Tibial nerve (tissue), 4 donors: ENCODE data around the gene LMBR1L. TPM values are rescaled to one million over a fixed set of nuclear protein-coding genes. Genes with fewer than 3 reads are reported as not detected.

Experiments used
- DNase-seq, 2 donors: peaks; one replicate each; pipeline ENCODE4 v3.0.0-alpha.2; 2019; ENCODE audit warnings: low spot score in 2 of 2
- H3K27ac ChIP-seq, 4 donors: fragments of 200-600 bp; sonication (generic) in 3 of 4; one replicate each; pipeline ENCODE4 v1.5.1; 2017 to 2019; ENCODE audit warnings: mild to moderate bottlenecking in 1 of 4
- H3K27me3 ChIP-seq, 2 donors: fragments of 200-600 bp; sonication (generic) in 1 of 2; one replicate each; pipeline versions ENCODE4 v1.5.1 to v1.6.0; 2017 to 2019
- H3K36me3 ChIP-seq, 3 donors: fragments of 200-600 bp; sonication (generic); one replicate each; pipeline ENCODE4 v1.5.1; 2018 to 2019
- H3K4me1 ChIP-seq, 4 donors: fragments of 200-600 bp; sonication (generic) in 3 of 4; one replicate each; pipeline ENCODE4 v1.5.1; 2017 to 2019
- H3K4me3 ChIP-seq, 4 donors: fragments of 200-600 bp; sonication (generic) in 3 of 4; one replicate each; pipeline ENCODE4 v1.5.1; 2017 to 2019; ENCODE audit warnings: mild to moderate bottlenecking in 1 of 4, moderate library complexity in 1 of 4
- H3K9me3 ChIP-seq, 4 donors: fragments of 200-600 bp; sonication (generic) in 3 of 4; one replicate each; pipeline ENCODE4 v1.5.1; 2017 to 2019
- CTCF ChIP-seq, 5 experiments: fragments of 200-600 bp in 3 of 5; fragments of 450-650 bp in 2 of 5; sonication (generic) in 3 of 5; IDR thresholded peaks; one replicate each; pipeline ENCODE4 v1.5.1; 2016 to 2019; ENCODE audit warnings: antibody characterized with exemption in 5 of 5, mild to moderate bottlenecking in 3 of 5, moderate library complexity in 2 of 5
- EP300 ChIP-seq, 2 donors: sonication (generic); formaldehyde crosslinking; IDR thresholded peaks; one replicate each; pipeline ENCODE4 v1.6.1; 2017; ENCODE audit warnings: antibody characterized with exemption in 2 of 2, mild to moderate bottlenecking in 1 of 2
- POLR2A ChIP-seq, 2 donors: fragments of 450-650 bp; IDR thresholded peaks; one replicate each; pipeline ENCODE4 v1.6.1; 2017; ENCODE audit warnings: antibody characterized with exemption in 2 of 2, mild to moderate bottlenecking in 2 of 2, moderate library complexity in 2 of 2
- WGBS, 2 donors: methylation state at CpG; one replicate each; pipeline ENCODE4 v1.1.5; 2018; 5-methylcytosine and 5-hydroxymethylcytosine counted together
- total RNA-seq, 4 donors: library from RNA; depleted of rRNA; stranded (reverse); fragments of >200 nt; gene quantifications; one replicate each; pipeline ENCODE4 v1.1.0, GENCODE V29; 2016

Gene LMBR1L
- total RNA-seq, 4 donors from 2014 or later: 50.3 to 97.5 (median 73.0) TPM

GRCh38 chr12:49100380-49100779 lies 10.3 kb downstream of the LMBR1L start:
- 86 to 95% methylated on average over 6 of the region's 6 CpGs for WGBS, 2 donors
- TF ChIP-seq EP300 (IDR thresholded peaks at IDR 0.05) (no peak), CTCF (IDR thresholded peaks at IDR 0.05) (no peak), POLR2A (IDR thresholded peaks at IDR 0.05) (no peak)

DNA sequence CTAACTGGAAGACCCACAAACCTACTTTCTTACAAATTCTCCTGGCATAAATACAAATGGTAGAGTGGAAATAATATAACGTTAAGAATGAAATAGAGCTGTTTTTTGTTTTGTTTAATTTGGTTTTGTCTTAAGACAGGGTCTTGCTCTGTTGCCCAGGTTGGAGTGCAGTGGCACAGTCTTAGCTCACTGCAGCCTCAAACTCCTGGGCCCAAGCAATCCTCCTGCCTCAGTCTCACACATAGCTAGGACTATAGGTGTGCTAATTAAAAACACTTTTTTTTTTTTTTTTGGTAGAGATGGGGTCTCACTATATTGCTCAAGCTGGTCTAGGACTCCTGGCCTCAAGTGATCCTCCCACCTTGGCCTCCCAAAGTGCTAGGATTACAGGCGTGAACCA lies 11.9 kb downstream of the LMBR1L start:
- H3K36me3 ChIP-seq: peaks cover 5 to 79% (median 8%) of the 10 kb centered on the region in 3 donors
- 82 to 85% methylated on average over 2 of the region's 2 CpGs for WGBS, 2 donors
- peak overlapping the region in 1 of 4 donors; percentile 74 for H3K27ac ChIP-seq

More at GRCh38 chr12:49100380-49100779, 10.3 kb downstream of the LMBR1L start:
- no peak overlapping the region for H3K4me3 ChIP-seq
- peaks cover 5 to 95% (median 8%) of the 10 kb centered on the region in 3 donors for H3K36me3 ChIP-seq
- no peak for DNase-seq
- H3K4me1 ChIP-seq: peaks cover 0 to 26% (median 4%) of the 10 kb centered on the region in 4 donors
- H3K27me3 ChIP-seq: no peaks in the 10 kb centered on the region
- H3K9me3 ChIP-seq: no peaks in the 10 kb centered on the region
- peak overlapping the region in 2 of 4 donors; percentile 1 to 52 for H3K27ac ChIP-seq

DNA sequence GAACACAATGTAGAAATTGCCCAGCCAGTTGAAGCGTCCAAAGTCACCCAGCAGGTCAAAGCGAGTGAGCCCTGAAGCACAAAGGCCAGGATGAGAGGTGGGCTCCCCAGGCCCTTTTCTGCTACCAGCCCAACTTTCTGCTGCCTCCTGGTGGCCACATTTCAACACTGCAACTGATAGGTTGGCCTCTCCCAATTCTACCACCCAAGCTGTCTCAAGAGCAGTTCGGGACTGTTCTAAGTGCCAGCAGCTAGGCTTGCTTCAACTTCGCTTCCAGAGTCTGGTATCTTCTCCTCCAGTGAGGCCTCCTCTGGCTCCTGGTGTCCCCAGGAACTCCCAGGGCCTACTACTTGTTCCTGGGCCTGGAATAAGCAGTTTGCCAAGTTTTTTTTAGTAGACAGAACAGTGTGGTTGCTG lies 12.6 kb downstream of the LMBR1L start:
- Histone ChIP-seq H3K4me3 (no peak overlapping the region), H3K36me3 (peaks cover 5 to 72% (median 8%) of the 10 kb centered on the region in 3 donors), H3K4me1 (peaks cover 0 to 37% (median 13%) of the 10 kb centered on the region in 4 donors), H3K27me3 (peaks cover 0 to 11% of the 10 kb centered on the region in 2 donors), H3K27ac (peak overlapping the region in 3 of 4 donors; percentile 11 to 74 (median 56)), H3K9me3 (no peaks in the 10 kb centered on the region)
- peak in 1 of 2 donors; percentile 55 for DNase-seq
- WGBS, 2 donors: 33 to 43% methylated on average over 2 of the region's 4 CpGs
- TF ChIP-seq CTCF (IDR thresholded peaks at IDR 0.05) (peak; percentile 77 to 88 (median 80)), EP300 (IDR thresholded peaks at IDR 0.05) (peak in 1 of 2 donors; percentile 15), POLR2A (IDR thresholded peaks at IDR 0.05) (no peak)

More for the DNA sequence above, 11.9 kb downstream of the LMBR1L start:
- TF ChIP-seq EP300 (IDR thresholded peaks at IDR 0.05): no peak
- TF ChIP-seq CTCF (IDR thresholded peaks at IDR 0.05): no peak
- no peak for TF ChIP-seq POLR2A (IDR thresholded peaks at IDR 0.05)
- no peak for DNase-seq
- Histone ChIP-seq H3K9me3 (no peaks in the 10 kb centered on the region), H3K4me3 (no peak overlapping the region), H3K27me3 (peaks cover 0 to 4% of the 10 kb centered on the region in 2 donors), H3K4me1 (peaks cover 0 to 32% (median 11%) of the 10 kb centered on the region in 4 donors)

DNA sequence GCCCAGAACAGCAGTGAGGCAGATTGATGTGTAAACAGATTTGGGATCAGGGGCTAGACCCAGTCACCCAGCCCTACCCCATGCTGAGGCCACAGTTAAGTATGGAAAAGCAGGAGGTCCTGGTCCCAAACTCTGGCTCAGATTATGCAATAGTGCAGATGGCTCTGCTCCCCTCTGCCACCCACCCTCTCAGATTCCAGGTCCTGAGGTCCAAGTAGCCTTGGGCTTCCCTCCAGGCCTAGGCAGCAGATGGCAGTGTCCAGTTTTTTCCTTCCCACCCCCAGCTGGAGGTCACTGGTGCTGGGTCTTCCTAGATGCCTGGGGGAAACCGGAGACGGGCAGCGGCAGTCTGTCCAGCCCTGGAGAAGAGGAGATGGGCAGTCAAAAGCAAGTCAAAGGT lies 13.3 kb downstream of the LMBR1L start:
- Histone ChIP-seq H3K4me3 (no peak overlapping the region), H3K36me3 (peaks cover 5 to 65% (median 7%) of the 10 kb centered on the region in 3 donors), H3K27ac (peak overlapping the region in 3 of 4 donors; percentile 11 to 74 (median 56)), H3K27me3 (peaks cover 0 to 17% of the 10 kb centered on the region in 2 donors), H3K4me1 (peaks cover 0 to 43% (median 16%) of the 10 kb centered on the region in 4 donors), H3K9me3 (no peaks in the 10 kb centered on the region)
- no peak for DNase-seq
- TF ChIP-seq CTCF (IDR thresholded peaks at IDR 0.05) (no peak), POLR2A (IDR thresholded peaks at IDR 0.05) (no peak), EP300 (IDR thresholded peaks at IDR 0.05) (no peak)
- WGBS, 2 donors: 49 to 72% methylated on average over 3 of the region's 3 CpGs

DNA sequence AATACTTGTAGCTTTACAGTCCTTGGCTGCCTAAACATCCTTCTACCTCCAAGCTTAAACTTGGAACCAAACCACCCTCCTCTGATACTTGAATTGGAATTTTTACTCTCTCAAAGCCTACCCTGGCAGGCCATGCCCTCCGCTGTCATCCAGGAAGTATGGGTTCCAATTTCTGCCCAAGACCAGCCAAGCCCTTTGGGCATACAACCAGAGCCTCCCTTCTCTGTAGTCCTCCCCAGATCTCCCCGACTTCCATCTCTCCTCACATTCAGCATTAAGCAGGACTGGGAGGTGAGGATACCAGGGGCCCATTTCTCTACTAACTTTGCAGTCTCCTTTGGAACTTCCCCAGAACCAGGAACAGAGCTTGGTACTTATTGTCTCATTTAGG lies 15.7 kb downstream of the LMBR1L start:
- WGBS, 2 donors: 43 to 48% methylated on average over 2 of the region's 2 CpGs
- Histone ChIP-seq H3K36me3 (peaks cover 0 to 41% (median 0%) of the 10 kb centered on the region in 3 donors), H3K27me3 (peaks cover 0 to 37% of the 10 kb centered on the region in 2 donors), H3K27ac (peak overlapping the region; percentile 65 to 94 (median 84)), H3K4me1 (peaks cover 0 to 67% (median 38%) of the 10 kb centered on the region in 4 donors), H3K4me3 (peak overlapping the region in 3 of 4 donors; percentile 30 to 65 (median 42)), H3K9me3 (no peaks in the 10 kb centered on the region)
- TF ChIP-seq EP300 (IDR thresholded peaks at IDR 0.05): no peak
- TF ChIP-seq POLR2A (IDR thresholded peaks at IDR 0.05): no peak
- no peak for TF ChIP-seq CTCF (IDR thresholded peaks at IDR 0.05)
- DNase-seq: no peak
